Peyer's patch (tissue), 4 donors: ENCODE results near the gene ZNF629.

Experiments used
- POLR2A ChIP-seq, 2 donors: fragments of 450-650 bp; IDR thresholded peaks; one replicate each; pipeline ENCODE4 v1.5.1; 2017; ENCODE audit warnings: antibody characterized with exemption in 2 of 2, mild to moderate bottlenecking in 2 of 2, moderate library complexity in 2 of 2
- TF ChIP-seq, protein P1 (sequence below), 6 experiments: fragments of 450-650 bp in 4 of 6; fragments of 200-600 bp in 2 of 6; sonication (generic) in 1 of 6; IDR thresholded peaks; one replicate each; pipeline ENCODE4 v1.5.1; 2017 to 2019; ENCODE audit warnings: antibody characterized with exemption in 6 of 6, mild to moderate bottlenecking in 3 of 6, moderate library complexity in 1 of 6

DNA sequence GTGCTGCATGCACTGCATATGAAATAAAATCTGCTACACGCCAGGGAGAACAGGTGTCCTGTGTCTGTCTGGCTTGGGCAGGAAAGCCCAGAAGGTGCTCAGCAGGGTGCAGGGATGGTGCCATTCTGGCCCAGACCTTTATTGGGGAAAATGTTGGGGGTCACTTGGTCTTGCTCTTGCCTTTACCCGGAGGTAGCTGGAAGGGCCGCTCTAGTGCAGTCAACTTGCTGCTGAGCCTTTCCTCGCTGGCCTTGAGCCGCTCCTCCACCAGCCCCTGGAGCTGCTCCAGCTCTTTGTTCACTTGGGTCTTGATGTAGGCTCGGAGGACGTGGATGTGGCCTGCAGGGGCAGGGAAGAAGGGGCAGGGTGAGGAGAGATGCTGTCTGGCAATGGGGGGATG lies 29.7 kb downstream of the ZNF629 start:
- no peak for TF ChIP-seq POLR2A (IDR thresholded peaks at IDR 0.05)
- TF ChIP-seq, protein P1, sequence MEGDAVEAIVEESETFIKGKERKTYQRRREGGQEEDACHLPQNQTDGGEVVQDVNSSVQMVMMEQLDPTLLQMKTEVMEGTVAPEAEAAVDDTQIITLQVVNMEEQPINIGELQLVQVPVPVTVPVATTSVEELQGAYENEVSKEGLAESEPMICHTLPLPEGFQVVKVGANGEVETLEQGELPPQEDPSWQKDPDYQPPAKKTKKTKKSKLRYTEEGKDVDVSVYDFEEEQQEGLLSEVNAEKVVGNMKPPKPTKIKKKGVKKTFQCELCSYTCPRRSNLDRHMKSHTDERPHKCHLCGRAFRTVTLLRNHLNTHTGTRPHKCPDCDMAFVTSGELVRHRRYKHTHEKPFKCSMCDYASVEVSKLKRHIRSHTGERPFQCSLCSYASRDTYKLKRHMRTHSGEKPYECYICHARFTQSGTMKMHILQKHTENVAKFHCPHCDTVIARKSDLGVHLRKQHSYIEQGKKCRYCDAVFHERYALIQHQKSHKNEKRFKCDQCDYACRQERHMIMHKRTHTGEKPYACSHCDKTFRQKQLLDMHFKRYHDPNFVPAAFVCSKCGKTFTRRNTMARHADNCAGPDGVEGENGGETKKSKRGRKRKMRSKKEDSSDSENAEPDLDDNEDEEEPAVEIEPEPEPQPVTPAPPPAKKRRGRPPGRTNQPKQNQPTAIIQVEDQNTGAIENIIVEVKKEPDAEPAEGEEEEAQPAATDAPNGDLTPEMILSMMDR (IDR thresholded peaks at IDR 0.05) = no peak
